Measurements from ENCODE around the gene NECTIN4.

Gene NECTIN4

GRCh38 chr1:161076410-161076809 is 12.9 kb downstream of the NECTIN4 start:
- TF ChIP-seq ZFX (IDR thresholded peaks at IDR 0.05; ENCODE audit: borderline replicate concordance) (no peak), CTCF (IDR thresholded peaks at IDR 0.05) (no peak)
- H3K27ac ChIP-seq: no peak overlapping the region

GRCh38 chr1:161074676-161075368 is 14.5 kb downstream of the NECTIN4 start:
- TF ChIP-seq ZFX (IDR thresholded peaks at IDR 0.05; ENCODE audit: borderline replicate concordance) (no peak), CTCF (IDR thresholded peaks at IDR 0.05) (no peak)
- H3K27ac ChIP-seq: no peak overlapping the region

- no peak overlapping the region for H3K27ac ChIP-seq
- no peak for TF ChIP-seq ZFX (IDR thresholded peaks at IDR 0.05; ENCODE audit: borderline replicate concordance)
- no peak for TF ChIP-seq CTCF (IDR thresholded peaks at IDR 0.05)
These were observed 15.8 kb downstream of the NECTIN4 start for GRCh38 chr1:161073474-161074121.

- no peak overlapping the region for H3K27ac ChIP-seq
- TF ChIP-seq ZFX (IDR thresholded peaks at IDR 0.05; ENCODE audit: borderline replicate concordance) (no peak), CTCF (IDR thresholded peaks at IDR 0.05) (no peak)
These were observed 16.5 kb downstream of the NECTIN4 start for GRCh38 chr1:161072751-161073449.

GRCh38 chr1:161071886-161072371 is 17.4 kb downstream of the NECTIN4 start:
- H3K27ac ChIP-seq: no peak overlapping the region
- TF ChIP-seq CTCF (IDR thresholded peaks at IDR 0.05) (peak; percentile 78), ZFX (IDR thresholded peaks at IDR 0.05; ENCODE audit: borderline replicate concordance) (no peak)

- H3K27ac ChIP-seq: no peak overlapping the region
- TF ChIP-seq CTCF (IDR thresholded peaks at IDR 0.05): no peak
- no peak for TF ChIP-seq ZFX (IDR thresholded peaks at IDR 0.05; ENCODE audit: borderline replicate concordance)
These were observed 18.6 kb downstream of the NECTIN4 start for GRCh38 chr1:161070761-161071160.
